Caco-2 (cell line): ENCODE results near the gene GNG3. TPM values are rescaled to one million over a fixed set of nuclear protein-coding genes. Genes with fewer than 3 reads are reported as not detected.

ENCODE experiments used
- BruUV-seq: library from RNA; stranded (reverse); fragments of 400-500 nt; replicated peaks from 2 replicates; lab custom pipeline; 2021; lab: Mats Ljungman, UMichigan
- CTCF ChIA-PET: fragments of 300-600 bp; sonication (Branson Sonifier 250); formaldehyde crosslinking; loops from one replicate; lab custom pipeline; 2022; ENCODE audit warnings: antibody characterized with exemption; lab: Charles Lee
- POLR2A ChIA-PET: fragments of 300-600 bp; sonication (Branson Sonifier 250); formaldehyde crosslinking; loops from one replicate; lab custom pipeline; 2022; ENCODE audit warnings: antibody characterized with exemption; lab: Charles Lee
- DNase-seq, 2 experiments: peaks; one replicate each; pipeline versions ENCODE4 v3.0.0 to v3.0.0-alpha.2; 2020 to 2022
- H3K27me3 ChIP-seq: replicated peaks from 2 replicates; pipeline ENCODE4 v1.6.0; 2011; ENCODE audit warnings: low read length; ENCODE audit not compliant: control insufficient read depth, insufficient read depth
- H3K36me3 ChIP-seq: 2 replicates; pipeline ENCODE4 v1.5.1; 2011; ENCODE audit warnings: low read length; ENCODE audit not compliant: control insufficient read depth, insufficient read depth
- H3K4me1 ChIP-seq: fragments of 250-450 bp; sonication (Bioruptor Pico); 2 replicates; pipeline ENCODE4 v1.5.1; 2020; ENCODE audit warnings: mild to moderate bottlenecking
- H3K4me3 ChIP-seq: 2 replicates; pipeline ENCODE4 v1.5.1; 2011; ENCODE audit warnings: low read depth, mild to moderate bottlenecking, control low read depth, low read length
- H3K9me3 ChIP-seq: fragments of 250-450 bp; sonication (Bioruptor Pico); 2 replicates; pipeline ENCODE4 v1.5.1; 2020; ENCODE audit warnings: mild to moderate bottlenecking, moderate library complexity
- H3K27ac Mint-ChIP-seq: one replicate; pipeline ENCODE4 v1.8.0; 2022; ENCODE audit warnings: mixed read lengths; ENCODE audit not compliant: unreplicated experiment
- H3K27me3 Mint-ChIP-seq: one replicate; pipeline ENCODE4 v1.8.0; 2022; ENCODE audit warnings: mixed read lengths; ENCODE audit not compliant: insufficient read depth, unreplicated experiment
- H3K36me3 Mint-ChIP-seq: one replicate; pipeline ENCODE4 v1.8.0; 2022; ENCODE audit warnings: mild to moderate bottlenecking, mixed read lengths; ENCODE audit not compliant: insufficient read depth, unreplicated experiment
- H3K4me1 Mint-ChIP-seq: one replicate; pipeline ENCODE4 v1.8.0; 2022; ENCODE audit warnings: low read depth, mixed read lengths; ENCODE audit not compliant: unreplicated experiment
- H3K4me3 Mint-ChIP-seq: one replicate; pipeline ENCODE4 v1.8.0; 2022; ENCODE audit warnings: mild to moderate bottlenecking, moderate library complexity, mixed read lengths; ENCODE audit not compliant: unreplicated experiment
- H3K9me3 Mint-ChIP-seq: one replicate; pipeline ENCODE4 v1.8.0; 2022; ENCODE audit warnings: mixed read lengths; ENCODE audit not compliant: unreplicated experiment
- intact Hi-C: fragments of 100-400 bp; cut with micrococcal nuclease; formaldehyde crosslinking; loops from one replicate; pipeline ENCODE4 v1.10.0; 2022; ENCODE audit not compliant: unreplicated experiment
- total RNA-seq: library from RNA; stranded (reverse); gene quantifications from 2 replicates; pipeline ENCODE4 v1.2.3, GENCODE V29; 2022
- TF ChIP-seq, protein P1 (sequence below), 2 experiments: fragments of 200-600 bp in 1 of 2; IDR thresholded peaks; 1 replicate in 1 of 2; 2 replicates in 1 of 2; pipeline versions ENCODE4 v1.5.1 to v1.8.0; 2011 to 2022; ENCODE audit warnings: antibody characterized with exemption in 1 of 2, control low read depth in 1 of 2, inconsistent platforms in 1 of 2, low read depth in 1 of 2, low read length in 1 of 2, mild to moderate bottlenecking in 1 of 2, moderate library complexity in 1 of 2; ENCODE audit not compliant: insufficient read depth in 1 of 2, severe bottlenecking in 1 of 2, unreplicated experiment in 1 of 2

GNG3 gene
- total RNA-seq, 1 experiment from 2014 or later, result not detected

DNA sequence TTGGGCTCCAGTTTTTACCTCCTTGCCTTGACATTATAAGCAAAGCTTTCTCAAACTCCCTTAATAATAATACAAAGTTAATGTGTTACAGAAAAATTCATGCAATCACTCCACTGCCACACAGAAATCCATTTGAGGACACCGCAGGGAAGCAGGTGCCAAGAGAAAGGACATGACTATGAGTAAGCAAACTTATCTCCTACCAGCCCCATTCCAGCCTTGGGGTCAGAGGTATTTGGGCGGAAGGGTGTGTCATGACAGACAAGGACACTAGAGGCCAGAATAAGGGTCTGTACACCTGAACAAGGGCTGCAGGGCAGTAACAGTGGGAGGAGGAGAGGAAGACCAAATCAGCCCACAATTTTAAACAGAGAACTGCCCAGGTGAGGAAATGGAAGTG is 5.9 kb downstream of the GNG3 start:
- H3K4me3 ChIP-seq, result no peak overlapping the region
- peaks cover 14% of the 10 kb centered on the region for H3K36me3 ChIP-seq
- intact Hi-C loops, result loop anchor here (1.0 to 2.0 kb wide), 2 partner anchors 9 to 13 kb away; partner anchors contain the start of gene HNRNPUL2
- peaks cover 21% of the 10 kb centered on the region for H3K4me1 ChIP-seq
- H3K4me3 Mint-ChIP-seq, result peak overlapping the region; percentile 42
- H3K27me3 ChIP-seq, result no peaks in the 10 kb centered on the region
- POLR2A ChIA-PET, result interaction anchor here (1.7 to 2.0 kb wide), 2 partner anchors 14 to 48 kb away, joined by 7 to 13 read pairs; partner anchors contain the start of genes C11orf98, CSKMT and HNRNPUL2
- peaks cover 36% of the 10 kb centered on the region for H3K4me1 Mint-ChIP-seq
- H3K27me3 Mint-ChIP-seq, result no peaks in the 10 kb centered on the region
- peaks cover 100% of the 10 kb centered on the region for H3K36me3 Mint-ChIP-seq
- CTCF ChIA-PET, result interaction anchor here (1.6 kb wide), 2 partner anchors 19 to 41 kb away, joined by 4 read pairs; partner anchors contain the start of gene ZBTB3
- peak overlapping the region; percentile 85 for H3K27ac Mint-ChIP-seq
- H3K9me3 Mint-ChIP-seq, result no peaks in the 10 kb centered on the region
- H3K9me3 ChIP-seq, result no peaks in the 10 kb centered on the region
- BruUV-seq, result no TSS peak
- TF ChIP-seq, protein P1, sequence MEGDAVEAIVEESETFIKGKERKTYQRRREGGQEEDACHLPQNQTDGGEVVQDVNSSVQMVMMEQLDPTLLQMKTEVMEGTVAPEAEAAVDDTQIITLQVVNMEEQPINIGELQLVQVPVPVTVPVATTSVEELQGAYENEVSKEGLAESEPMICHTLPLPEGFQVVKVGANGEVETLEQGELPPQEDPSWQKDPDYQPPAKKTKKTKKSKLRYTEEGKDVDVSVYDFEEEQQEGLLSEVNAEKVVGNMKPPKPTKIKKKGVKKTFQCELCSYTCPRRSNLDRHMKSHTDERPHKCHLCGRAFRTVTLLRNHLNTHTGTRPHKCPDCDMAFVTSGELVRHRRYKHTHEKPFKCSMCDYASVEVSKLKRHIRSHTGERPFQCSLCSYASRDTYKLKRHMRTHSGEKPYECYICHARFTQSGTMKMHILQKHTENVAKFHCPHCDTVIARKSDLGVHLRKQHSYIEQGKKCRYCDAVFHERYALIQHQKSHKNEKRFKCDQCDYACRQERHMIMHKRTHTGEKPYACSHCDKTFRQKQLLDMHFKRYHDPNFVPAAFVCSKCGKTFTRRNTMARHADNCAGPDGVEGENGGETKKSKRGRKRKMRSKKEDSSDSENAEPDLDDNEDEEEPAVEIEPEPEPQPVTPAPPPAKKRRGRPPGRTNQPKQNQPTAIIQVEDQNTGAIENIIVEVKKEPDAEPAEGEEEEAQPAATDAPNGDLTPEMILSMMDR (IDR thresholded peaks at IDR 0.05; ENCODE audit: insufficient read depth in 1 of 2, low read depth in 1 of 2, low read length in 1 of 2, severe bottlenecking in 1 of 2, unreplicated experiment in 1 of 2), result peak in 1 of 2 experiments; percentile 19
- peak; percentile 86 to 89 for DNase-seq

DNA sequence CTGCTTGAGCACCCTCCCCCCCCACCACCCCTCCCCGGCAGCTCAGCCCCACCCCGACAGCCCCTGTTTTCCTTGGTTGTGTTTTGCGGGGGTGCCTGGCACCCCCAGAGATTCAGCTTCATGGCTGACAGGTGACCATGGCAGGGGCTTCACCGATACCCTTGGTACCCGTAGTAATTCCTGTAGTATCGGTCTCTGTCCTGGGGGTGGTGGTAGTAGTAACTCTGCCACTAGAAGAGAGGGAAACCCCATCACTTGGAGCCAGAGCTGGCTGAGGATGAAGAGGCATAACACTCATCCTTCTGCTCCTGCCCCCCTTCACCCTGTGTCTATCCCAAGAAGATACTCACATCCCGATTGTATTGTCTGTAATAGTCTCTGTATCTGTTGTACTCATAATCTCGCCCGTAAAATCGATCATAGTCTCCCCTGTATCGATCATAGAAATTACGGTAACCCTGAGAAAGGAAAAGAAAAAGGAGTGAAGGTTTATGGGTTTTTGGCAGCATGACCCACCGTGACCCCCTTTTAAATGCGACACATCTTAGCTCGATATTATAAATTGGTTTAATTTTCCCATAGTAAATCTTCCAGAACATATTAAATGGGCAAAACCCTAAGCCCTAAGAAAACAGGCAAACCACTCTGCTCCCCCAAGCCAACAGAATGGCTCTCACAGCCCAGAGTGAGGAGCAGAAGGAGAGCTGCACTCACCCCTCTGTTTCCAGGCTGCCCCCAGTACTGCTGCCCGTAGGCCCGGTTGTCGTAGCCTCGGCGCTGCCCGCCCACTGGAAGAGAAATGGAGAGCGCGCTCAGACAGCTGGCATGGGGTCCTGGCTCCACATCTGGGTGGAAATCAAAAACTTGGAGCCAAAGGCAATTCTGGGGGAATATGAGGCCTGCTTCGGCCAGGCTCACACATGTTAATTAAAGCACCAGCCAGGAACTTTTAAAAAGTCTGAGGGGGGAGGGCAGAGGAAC is 8.0 kb downstream of the GNG3 start:
- POLR2A ChIA-PET, result no interaction called here
- H3K9me3 Mint-ChIP-seq, result no peaks in the 10 kb centered on the region
- H3K36me3 ChIP-seq, result peaks cover 18% of the 10 kb centered on the region
- H3K9me3 ChIP-seq, result no peaks in the 10 kb centered on the region
- BruUV-seq, result no TSS peak
- no peak overlapping the region for H3K4me3 ChIP-seq
- DNase-seq, result no peak
- CTCF ChIA-PET, result interaction anchor here (0.6 kb wide), 1 partner anchor 22 kb away, joined by 3 read pairs; no protein-coding TSS in a partner anchor
- peaks cover 100% of the 10 kb centered on the region for H3K36me3 Mint-ChIP-seq
- peaks cover 36% of the 10 kb centered on the region for H3K4me1 Mint-ChIP-seq
- H3K4me3 Mint-ChIP-seq, result no peak overlapping the region
- H3K27ac Mint-ChIP-seq, result peak overlapping the region; percentile 40
- TF ChIP-seq, protein P1 (IDR thresholded peaks at IDR 0.05; ENCODE audit: insufficient read depth in 1 of 2, low read depth in 1 of 2, low read length in 1 of 2, severe bottlenecking in 1 of 2, unreplicated experiment in 1 of 2), result no peak
- no peaks in the 10 kb centered on the region for H3K27me3 Mint-ChIP-seq
- no peaks in the 10 kb centered on the region for H3K27me3 ChIP-seq
- intact Hi-C loops, result no loop called here
- H3K4me1 ChIP-seq, result peaks cover 21% of the 10 kb centered on the region

DNA sequence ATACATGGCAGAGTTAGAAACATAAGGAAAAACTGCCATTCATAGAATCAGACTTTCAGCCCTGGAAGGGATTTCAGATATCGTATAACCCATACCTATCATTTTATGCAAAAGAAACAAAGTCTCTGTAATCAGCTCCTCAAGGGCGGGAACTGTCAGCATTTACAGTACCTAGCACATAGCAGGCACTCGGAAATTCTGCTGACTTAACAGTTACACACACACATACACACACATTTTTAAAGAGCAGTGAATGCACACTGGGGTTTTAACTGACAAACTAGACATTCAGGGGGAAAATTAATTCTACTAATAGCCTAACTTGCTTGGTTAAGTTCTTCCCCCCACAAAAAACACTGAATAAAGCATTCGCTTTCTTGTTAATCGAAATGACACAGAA is 8.7 kb downstream of the GNG3 start:
- Mint-ChIP-seq H3K9me3 (no peaks in the 10 kb centered on the region), H3K4me1 (peaks cover 36% of the 10 kb centered on the region), H3K27ac (no peak overlapping the region), H3K4me3 (no peak overlapping the region), H3K36me3 (peaks cover 100% of the 10 kb centered on the region), H3K27me3 (no peaks in the 10 kb centered on the region)
- no TSS peak for BruUV-seq
- ChIA-PET POLR2A (no interaction called here), CTCF (no interaction called here)
- Histone ChIP-seq H3K27me3 (no peaks in the 10 kb centered on the region), H3K4me1 (peaks cover 21% of the 10 kb centered on the region), H3K9me3 (no peaks in the 10 kb centered on the region), H3K36me3 (peaks cover 21% of the 10 kb centered on the region), H3K4me3 (no peak overlapping the region)
- DNase-seq, result no peak
- TF ChIP-seq, protein P1 (IDR thresholded peaks at IDR 0.05; ENCODE audit: insufficient read depth in 1 of 2, low read depth in 1 of 2, low read length in 1 of 2, severe bottlenecking in 1 of 2, unreplicated experiment in 1 of 2), result no peak
- intact Hi-C loops, result no loop called here
